Hindlimb muscle (tissue), 1 donor: Measurements from ENCODE around the gene PSMG4. TPM values are rescaled to one million over a fixed set of nuclear protein-coding genes. Genes with fewer than 3 reads are reported as not detected.
A peak's percentile ranks its signal among the peaks of the same experiment; 100 is the strongest.

ENCODE experiments used
- DNase-seq: peaks from one replicate; pipeline ENCODE4 v3.0.0-alpha.2; 2013
- polyA plus RNA-seq: library from polyadenylated mRNA; unstranded; fragments of 120-200 nt; gene quantifications from one replicate; pipeline ENCODE4 v1.2.1, GENCODE V29; 2013; ENCODE audit not compliant: insufficient read length

PSMG4 gene, protein sequence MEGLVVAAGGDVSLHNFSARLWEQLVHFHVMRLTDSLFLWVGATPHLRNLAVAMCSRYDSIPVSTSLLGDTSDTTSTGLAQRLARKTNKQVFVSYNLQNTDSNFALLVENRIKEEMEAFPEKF
- 13.9 TPM for polyA plus RNA-seq

DNA sequence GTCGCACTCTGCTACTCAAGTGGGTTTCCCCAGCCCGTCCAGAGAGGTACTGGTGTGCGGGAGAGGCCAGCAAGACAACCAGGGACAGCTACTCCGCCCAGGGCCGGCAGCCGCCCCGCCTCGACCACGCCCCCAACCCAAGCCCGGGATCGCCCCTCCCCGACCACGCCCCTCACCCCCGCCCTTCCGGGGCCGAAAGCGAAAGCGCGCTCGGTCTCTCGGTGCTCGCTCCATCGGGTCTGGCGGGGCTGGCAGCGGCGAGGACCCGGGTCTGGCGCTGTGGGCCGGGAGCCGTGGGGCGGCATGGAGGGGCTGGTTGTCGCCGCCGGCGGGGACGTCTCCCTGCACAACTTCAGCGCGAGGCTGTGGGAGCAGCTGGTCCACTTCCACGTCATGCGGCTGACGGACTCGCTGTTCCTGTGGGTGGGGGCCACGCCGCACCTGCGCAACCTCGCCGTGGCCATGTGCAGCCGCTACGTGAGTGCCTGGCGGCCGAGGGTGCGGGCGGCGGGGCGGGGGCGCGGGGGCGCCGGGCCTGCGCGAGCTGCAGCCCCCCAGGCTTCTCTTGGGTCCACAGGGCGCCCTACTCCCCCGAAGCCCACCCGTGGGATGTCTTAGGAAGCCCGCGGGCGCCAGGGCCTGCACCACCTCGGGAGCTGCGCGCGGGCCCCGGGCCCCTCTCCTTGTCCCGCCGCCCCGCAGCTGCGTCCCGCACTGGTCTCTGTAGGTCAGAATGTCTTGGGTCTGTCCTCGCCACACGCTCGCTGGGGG, at the start of gene PSMG4:
PSMG4 (plus strand) TSS at position 228 of the 771 bp plus-strand sequence; CDS start at position 304, 76 bp downstream.
- DNase-seq = peak; percentile 92

DNA sequence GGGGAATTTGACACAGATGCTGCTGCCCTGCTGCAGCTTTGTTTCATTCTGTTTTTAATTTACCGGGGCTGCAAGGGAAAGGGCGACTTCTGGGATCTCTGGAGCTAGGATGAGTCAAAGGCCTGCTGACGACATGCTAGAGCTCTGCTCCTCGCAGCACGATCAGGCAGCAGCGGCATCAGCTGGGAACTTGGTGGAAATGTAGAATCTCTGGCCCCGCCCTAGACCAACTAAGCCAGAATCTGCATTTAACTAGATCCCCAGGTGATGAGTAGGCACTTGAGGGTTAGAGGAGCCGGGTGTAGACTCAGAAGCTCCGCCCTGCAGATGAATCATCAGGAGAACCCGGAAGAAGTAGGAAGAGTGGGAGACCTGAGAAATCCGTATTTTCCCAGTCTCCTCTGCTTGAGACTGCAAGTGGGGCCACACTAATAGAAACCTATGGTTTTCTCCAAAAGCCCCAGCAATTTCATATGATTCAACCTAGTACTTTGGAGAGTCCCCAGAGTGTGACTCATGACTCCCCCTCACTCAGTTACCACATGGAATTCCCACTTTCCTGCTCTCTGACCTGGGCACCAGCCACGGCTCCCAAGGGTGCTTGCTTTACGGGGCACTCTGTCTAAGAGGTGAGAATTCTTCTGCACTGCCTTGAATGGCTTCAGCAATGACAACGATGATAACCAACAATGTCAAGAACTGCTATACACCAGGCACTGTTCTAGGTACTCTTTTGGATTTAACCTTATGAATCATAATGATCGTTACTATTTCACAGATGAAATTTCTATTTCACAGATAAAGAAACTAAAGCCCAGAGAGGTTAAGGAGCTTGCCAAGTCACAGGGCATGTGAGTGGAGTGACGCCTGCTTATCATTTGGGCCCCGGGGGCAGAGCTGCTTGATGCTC, 49.4 kb upstream of the PSMG4 start:
- no peak for DNase-seq

DNA sequence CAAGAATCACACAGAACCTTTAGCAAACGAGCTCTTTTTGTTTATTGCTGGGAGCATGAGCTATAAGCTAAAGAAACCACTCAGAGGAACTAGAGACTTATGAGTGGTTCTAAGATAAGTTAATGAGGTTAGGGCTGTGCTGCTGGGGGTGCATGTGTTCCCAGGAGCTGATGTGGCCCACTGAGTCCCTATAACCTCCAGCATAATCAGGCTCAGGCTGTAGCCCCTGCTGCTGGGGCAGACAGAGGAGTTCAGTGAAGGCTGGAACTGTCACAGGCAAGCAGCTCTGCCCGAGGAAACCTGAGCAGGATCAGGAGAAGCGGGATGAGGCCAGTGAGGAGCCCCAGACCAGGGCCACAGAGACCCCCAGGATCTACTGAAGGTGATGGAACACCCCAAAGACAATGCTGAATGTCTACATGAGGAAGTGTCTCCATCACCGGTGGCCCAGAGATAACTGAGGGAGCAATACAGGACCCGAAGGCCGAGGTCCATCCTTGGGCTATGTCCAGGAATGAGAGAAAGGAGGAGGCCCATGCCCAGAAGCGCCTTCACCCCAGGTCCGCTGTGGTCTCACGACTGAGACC, 48.6 kb upstream of the PSMG4 start:
- no peak for DNase-seq

DNA sequence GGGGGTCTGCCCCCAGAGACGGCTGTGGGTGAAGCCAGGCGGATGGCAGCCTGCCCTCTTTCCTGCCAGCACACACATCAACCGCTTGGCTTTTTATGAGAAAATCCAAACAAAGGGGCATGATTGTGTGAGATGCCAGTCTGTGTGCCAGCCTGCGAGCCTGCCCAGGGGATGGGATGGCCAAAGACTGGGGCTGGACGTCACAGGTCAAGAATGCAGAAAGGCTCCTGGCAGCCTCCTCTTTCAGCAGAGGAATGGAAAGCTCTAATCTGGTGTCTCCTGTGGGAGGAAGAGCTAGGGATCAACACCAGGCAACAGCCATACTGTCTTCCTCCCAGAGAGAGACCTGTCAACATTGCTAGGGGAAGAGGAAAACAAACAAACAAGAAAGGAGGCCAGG, 47.1 kb upstream of the PSMG4 start:
- DNase-seq = no peak

DNA sequence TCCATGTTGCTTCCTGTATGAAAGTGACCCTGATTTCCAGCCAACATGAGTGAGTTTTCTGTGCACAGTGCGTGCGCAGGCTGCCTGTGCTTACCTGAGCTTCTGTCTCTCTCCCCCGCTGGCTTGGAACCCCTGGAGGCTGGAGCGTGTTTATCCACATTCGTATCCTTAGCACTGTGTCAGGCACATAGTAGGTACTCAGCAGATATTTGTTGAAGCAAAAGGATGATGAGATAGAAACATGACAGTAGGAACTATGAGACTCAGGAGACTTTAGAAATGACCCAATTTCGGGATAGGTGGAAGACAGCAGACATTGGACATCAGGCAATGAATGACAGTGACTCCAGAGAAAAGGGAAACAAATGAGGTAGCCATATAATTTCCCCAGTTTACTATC, 46.5 kb upstream of the PSMG4 start:
- no peak for DNase-seq

DNA sequence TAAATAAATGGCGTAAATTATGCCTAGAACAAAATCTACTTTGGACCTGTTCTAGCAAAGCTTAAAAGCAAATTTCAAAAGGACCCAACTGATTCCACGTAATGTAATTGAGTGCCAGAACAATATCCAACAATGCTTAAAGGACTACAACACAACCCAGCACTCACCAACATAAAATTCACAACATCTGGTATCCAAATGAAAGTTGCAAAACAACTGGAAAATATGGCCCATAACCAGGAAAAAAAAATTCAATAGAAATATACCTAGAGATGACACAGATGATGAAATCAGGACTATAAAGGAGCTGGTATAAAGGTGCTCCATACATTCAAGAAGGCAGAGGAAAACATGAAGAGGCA, 45.4 kb upstream of the PSMG4 start:
- DNase-seq = no peak

DNA sequence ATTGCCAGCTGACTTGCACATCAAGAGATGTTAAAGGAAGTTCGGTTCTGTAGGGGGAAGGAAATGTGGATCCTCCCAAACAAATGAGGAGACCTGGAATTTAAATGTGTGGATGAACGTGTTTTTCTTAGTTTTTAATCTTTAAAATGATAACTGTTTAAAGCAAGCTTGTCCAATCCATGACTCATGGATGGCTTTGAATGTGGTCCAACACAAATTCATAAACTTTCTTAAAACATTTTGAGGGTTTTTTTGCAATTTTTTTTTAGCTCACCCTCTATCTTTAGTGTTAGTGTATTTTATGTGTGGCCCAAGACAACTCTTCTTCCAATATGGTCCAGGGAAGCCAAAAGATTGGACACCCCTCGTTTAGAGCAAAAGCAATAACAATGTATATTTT, 43.8 kb upstream of the PSMG4 start:
- no peak for DNase-seq

DNA sequence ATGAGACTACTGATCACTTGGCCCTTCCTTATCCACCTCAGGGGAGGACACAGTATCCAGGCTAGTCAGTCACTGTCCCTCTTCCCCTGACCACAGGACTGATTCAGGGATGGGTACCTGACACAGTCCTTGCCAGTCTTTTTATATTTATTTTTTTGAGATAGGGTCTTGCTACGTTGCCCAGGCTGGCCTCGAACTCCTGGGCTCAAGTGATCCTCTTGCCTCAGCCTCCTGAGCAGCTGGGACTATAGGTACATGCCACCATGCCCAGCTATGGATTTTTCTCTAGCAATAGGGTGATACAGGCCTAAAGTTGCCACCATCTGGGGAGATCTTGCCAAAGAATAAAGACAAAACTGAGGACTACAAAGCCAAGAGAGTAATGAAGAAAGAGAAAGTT, 41.5 kb upstream of the PSMG4 start:
- no peak for DNase-seq

DNA sequence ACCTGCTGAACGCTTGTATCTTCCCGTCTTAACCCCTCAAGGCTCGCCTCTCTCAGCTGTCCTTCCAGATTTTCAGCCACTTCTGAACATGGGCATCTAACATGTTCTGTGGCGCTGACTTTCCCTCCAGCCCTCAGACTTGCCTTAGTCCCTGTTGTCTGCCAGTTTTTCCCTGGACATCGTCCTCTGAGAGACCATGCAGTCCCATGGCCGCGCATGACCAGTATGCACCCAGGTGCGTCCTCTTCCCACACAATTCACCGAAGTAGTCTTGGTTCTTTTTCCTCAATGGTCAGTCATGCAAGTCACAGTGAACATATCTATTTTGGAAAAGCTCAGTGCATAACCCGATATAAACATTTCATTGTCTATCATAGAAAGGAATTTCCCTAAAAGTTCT, 40.5 kb upstream of the PSMG4 start:
- no peak for DNase-seq

DNA sequence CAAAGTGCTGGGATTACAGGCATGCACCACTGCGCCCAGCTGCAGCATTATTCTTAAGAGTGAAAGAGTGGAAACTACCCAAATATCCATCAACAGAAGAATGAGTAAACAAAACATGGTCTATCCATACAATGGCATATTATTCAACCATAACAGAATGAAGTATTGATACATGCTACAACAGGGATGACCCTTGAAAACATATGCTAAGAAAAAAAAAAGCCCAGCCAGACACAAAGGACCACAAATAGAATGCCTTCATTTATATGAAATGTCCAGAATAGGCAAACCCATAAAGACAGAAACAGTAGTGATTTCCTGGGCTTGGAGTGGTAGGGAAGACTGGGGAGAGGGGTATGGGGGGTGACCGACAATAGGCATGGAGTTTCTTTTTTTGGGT, 38.4 kb upstream of the PSMG4 start:
- DNase-seq = no peak

DNA sequence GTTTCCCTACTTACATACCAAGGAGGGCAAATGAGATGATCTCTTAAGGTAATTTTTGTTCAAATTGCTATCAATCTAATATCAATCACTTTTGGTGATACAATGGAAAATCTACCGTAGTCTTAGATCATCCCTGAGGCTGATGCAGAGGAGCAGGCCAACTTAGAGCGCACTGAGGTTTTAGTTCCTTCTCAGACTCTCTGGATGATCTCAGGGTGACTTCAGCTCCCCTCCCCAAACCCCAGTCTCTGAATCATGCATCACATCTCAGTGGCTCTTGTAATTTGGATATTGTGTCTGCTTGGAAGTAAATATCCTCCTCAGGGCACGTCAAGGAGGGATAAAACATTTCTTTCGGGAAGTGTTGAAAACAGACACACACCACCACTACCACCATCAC, 37.2 kb upstream of the PSMG4 start:
- no peak for DNase-seq

DNA sequence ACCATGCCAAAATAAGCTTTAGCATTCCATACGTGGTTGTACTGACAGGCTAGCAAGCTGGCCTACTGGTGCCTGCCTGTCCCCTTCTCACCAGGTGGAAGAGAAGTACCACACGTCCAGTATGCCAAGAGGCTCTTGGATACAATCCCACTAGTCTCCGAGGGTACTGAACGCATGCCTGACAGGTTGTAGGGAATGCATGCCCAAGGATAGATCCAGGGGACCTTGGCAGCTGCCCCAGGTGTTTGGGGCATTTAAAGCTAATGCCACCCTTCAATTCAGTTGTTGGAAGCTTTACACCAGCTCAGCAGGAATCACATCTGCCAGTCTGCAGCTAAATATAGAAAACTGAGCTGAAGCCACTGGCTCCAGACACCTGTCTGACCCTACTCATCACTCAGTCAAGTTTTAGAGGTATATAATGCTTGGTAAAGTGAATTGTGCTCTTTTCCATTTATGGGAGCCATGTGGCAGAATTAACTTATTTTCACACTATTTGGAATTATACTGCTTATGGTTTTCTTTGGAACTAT, 36.2 kb upstream of the PSMG4 start:
- no peak for DNase-seq

DNA sequence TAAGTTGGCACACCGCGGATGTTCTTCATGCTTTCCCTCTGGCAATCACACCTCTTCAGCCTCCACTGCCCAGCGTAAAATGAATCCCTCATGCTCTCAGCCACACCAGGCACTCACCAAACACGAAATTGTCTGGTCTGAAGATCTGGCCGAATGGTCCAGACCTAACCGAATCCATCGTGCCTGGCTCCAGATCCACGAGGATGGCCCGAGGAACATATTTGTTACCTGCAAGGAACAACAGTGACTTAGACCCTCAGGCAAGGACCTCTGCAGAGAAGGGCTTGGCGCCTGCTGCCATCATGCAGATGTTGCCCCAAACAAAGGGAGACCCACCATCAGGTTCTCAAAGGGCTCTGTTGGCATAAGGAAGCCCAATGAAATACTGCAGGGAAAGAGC, 32.7 kb upstream of the PSMG4 start:
- DNase-seq = no peak

DNA sequence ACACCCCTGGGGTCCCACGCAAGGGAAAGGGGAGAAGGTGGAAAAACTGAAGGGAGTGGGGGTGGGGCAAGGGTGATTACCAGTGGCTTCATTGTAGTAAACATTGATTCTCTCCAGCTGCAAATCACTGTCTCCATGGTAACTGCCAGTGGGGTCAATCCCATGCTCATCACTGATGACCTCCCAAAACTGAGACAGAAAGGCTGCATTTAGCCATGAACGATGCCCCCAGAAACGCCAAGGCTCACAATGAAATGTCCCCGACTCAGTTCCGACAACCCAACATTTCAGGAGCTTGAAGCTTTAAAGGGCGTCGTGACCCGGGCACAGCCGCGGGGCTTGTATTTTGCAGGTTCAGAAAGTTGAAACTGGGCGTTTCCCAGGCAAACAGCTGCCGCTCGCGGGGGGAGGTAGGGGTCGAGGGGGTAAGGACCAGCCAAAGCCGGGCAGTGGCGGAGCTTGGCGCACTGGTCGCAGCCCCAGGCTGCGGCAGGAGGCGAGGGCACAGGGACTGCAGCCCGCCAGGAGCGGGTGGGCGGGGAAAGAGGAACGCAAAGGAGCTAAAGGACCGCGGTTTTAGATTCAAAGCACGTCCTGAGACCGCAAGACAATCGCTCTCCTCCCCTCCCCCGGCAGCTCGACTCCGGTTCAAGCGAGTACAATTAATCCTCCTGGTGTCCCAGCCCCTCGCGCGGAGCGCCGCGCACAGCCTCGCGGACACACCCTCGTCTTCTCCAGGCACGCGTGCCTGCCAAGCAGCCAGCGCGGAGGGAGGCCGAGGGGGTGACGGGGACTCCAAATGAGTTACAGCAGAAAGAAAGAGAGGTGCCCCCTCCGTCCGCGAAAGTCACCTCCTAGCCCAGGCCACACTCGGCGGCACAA, 32.0 kb upstream of the PSMG4 start:
- DNase-seq = peak; percentile 58

DNA sequence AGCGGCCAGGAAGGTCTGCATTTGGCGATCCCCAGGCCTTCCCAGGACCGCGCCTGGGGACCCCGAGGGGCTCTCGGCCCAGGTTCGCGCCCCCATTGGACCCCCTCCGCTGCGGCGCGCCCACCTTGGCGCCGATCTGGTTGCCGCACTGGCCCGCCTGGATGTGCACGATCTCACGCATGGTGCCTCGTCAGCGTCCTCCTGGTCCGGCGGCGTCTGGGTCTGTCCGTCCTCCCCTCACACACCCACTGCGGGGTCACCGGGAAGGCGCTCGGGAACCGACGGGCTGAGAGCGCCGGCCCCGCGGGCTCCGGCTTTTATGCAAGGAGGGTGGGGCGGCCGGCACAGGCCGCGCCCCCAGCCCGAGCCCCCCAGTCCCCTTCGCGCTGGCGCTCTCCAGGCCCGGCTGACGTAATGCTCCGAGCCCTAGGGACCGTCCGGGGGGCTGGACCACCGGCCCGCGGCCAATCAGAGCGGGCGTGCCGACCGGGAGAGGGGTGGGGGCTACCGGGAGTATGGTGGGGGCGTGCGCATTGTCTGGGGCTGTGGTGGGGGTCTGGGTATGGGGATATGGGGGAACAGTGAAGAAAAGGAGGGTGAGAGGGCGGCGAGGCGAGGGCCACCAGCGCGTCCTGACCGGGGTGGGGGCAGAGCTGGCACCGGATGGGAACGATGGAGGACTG, 31.2 kb upstream of the PSMG4 start, which contains the start of gene TUBB2B:
TUBB2B (minus strand) TSS at position 291 of the 683 bp plus-strand sequence; CDS start at position 181, 110 bp downstream.
- peak; percentile 84 for DNase-seq

DNA sequence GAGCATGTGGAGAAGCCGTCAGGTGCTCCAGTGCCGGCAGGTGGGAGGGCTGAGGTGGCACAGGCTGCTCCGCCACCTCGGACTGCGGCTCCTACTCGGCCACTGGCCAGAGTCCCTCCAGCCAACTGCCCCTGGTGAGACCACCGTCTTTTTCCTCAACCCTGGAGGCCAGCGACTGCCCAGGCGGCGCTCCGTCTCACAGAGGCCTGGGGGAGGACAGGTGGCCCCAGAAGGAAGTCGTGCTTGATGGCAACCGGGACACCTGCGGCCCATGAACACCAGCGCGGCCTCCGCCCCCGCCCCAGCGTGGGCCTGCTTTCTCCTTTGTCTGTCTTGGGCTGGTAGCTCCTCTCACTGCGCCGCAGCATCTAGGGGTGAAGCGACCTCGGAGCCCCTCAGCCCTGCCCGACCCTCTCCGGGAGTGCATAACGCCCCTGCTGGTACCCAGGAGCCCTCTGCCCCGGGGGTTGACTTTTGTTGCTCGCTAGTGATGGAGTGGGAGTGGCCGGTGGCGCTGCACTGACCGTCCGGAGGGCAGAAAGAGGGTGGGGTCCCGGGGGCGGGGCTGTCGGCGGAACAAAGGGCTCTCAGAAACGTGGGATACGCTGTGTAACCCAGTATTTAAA, 30.6 kb upstream of the PSMG4 start:
- DNase-seq = no peak

DNA sequence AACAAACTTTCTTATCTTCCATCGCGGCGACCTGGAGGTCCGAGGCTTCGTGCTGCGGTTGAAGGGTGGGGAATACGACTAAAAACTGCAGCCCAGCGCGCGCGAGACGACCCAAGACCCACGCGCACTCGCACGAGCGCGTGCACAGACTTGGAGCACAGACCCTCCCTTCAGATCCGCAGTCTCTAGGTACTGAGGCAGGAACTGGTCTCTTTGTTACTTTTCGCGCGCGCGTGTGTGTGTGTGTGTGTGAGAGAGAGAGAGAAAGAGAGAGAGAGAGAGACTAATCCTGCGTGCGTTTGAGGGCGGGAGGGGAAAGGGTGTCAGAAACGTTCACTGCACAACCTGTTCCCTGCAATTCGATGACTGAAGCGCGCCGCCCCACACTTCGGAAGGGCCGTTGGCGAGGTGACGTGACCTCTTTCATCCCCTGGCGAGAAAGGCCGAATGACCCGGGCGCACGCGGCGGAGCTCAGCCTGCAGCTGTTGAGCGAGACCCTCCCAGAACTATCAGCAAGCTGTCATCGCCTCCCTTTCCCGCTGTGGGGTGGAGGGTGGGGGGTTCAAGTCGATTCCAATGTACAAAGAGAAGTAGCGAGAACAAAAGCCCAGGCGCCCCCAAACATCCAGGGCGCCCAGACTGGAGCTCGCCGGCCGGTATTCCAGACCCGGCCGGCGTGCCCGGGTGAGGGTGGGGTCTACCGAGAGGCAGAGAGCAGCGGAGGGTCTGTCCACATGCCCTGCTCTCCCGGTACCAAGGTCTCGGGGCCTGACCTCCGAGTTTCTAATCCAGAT, 29.8 kb upstream of the PSMG4 start:
- DNase-seq = no peak

DNA sequence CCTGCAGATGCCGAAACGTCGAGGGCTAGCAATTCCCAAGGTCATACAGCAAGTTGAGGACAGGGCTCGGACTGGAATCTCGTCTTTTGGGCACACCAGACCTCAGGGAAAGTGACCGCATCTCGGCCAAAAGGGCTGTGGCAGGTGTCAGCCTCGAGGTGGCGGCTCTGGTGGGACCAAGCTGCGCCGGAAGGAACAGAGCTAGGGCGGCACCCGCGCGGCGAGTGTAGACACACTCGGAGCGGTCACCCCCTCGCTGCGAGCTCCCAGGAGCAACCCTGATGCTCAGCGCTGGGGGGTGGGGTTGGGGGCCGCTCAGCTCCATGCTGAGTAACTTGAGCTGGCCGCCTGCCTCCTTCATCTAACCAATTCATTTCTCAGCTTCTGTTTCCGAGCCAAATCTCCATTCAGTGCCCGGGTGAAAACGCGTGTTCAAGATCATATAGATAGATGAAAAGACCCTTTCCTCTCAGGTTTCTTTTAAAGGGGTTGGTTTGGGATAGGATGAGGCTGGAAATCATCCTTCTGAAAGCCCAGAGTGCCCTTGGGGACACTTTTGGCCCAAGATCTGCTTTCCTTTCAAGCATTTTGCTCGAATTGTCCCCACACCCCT, 29.1 kb upstream of the PSMG4 start:
- DNase-seq = no peak

DNA sequence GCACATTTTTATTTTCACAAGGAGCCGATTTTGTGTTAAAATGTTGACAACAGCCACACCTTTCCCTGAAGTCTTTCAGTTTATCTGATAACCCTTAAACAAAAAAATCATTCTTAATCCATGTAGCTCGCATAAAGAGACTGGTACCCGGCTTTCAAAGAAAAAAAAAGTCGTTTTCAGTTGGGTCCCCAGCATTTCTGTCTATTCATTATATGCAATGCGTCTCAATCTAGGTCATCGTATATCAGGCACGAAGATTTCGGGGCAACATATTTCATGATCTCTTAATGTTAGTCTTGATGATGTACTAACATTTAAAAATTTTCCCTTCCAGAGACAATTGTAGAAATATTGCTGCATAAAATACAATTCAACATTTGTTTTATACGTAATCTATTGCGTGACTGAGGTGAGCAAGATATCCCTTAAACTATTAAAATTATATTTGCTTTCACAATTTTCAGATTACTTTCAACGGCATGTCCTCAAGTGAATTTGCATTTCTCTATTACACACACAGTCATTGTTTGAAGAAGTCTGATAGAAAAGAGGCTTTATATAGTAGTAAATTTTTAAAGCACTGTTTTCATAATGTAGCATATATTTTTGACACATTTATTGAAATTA, 28.4 kb upstream of the PSMG4 start:
- no peak for DNase-seq
